Measurements from ENCODE around the gene CTNND1. TPM values are rescaled to one million over a fixed set of nuclear protein-coding genes. Genes with fewer than 3 reads are reported as not detected.
A peak's percentile ranks its signal among the peaks of the same experiment; 100 is the strongest.

The CTNND1 gene
- total and polyA plus RNA-seq, 2 experiments from 2014 or later = 39.1 to 136 TPM

DNA sequence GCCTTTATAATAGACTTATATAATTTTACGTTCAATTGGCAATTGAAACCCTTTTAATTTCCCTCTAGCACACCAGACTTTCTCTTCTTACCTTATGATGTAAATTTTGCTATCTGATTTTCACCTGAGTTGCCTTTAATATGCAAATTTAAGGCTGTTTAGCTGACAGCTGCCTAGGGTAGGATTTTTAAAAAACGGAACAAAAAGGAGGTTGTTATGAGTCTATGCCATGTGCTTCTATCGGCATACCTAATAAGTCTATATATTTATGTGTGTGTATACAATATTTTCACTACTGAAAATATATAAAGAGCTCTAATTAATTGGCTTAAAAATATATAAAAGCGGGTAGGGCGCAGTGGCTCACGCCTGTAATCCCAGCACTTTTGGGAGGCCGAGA is 32.1 kb upstream of the CTNND1 start:
- DNase-seq (ENCODE audit: low spot score) (no peak), ATAC-seq (no peak)
- Histone ChIP-seq H3K4me3 (peak overlapping the region; percentile 31; the same call in 1 of the 2 replicates), H4K20me1 (replicated peaks; ENCODE audit: insufficient read depth) (peaks cover 20% of the 10 kb centered on the region; the same call in 1 of the 2 replicates), H3K9me2 (ENCODE audit: insufficient read depth) (no peaks in the 10 kb centered on the region), H2AFZ (no peak overlapping the region), H3K4me2 (peak overlapping the region; percentile 69), H3K4me1 (ENCODE audit: insufficient read depth) (peaks cover 16% of the 10 kb centered on the region), H3K27me3 (ENCODE audit: insufficient read depth) (no peaks in the 10 kb centered on the region), H3F3A (replicated peaks; ENCODE audit: low read depth) (peaks cover 14% of the 10 kb centered on the region; the same call in 1 of the 2 replicates), H3K36me3 (ENCODE audit: insufficient read depth) (peaks cover 2% of the 10 kb centered on the region; the same call in 1 of the 2 replicates), H3K79me2 (replicated peaks; ENCODE audit: insufficient read depth) (peaks cover 98% of the 10 kb centered on the region), H3K27ac (ENCODE audit: low read depth) (peak overlapping the region; percentile 30; the same call in 1 of the 2 replicates)
- H3K27ac Mint-ChIP-seq = 0 out of 2 replicates have a peak overlapping the region, but pooled peaks have one; percentile 95
- peaks cover 18% of the 10 kb centered on the region; the same call in 2 of the 3 replicates for H3K36me3 Mint-ChIP-seq (ENCODE audit: low read depth)
- H3K9me3 Mint-ChIP-seq = no peaks in the 10 kb centered on the region
- H3K4me3 Mint-ChIP-seq = no peak overlapping the region; the same call in 2 of the 3 replicates
- TF ChIP-seq STAT1 (IDR thresholded peaks at IDR 0.05; ENCODE audit: unreplicated experiment) (no peak), POLR2AphosphoS5 (IDR thresholded peaks at IDR 0.05; ENCODE audit: low read depth) (no peak), NANOG (IDR thresholded peaks at IDR 0.05; ENCODE audit: borderline replicate concordance) (no peak), ZNF114 (CRISPR knock-in tag; IDR thresholded peaks at IDR 0.05) (no peak)
- TF ChIP-seq, protein P1, sequence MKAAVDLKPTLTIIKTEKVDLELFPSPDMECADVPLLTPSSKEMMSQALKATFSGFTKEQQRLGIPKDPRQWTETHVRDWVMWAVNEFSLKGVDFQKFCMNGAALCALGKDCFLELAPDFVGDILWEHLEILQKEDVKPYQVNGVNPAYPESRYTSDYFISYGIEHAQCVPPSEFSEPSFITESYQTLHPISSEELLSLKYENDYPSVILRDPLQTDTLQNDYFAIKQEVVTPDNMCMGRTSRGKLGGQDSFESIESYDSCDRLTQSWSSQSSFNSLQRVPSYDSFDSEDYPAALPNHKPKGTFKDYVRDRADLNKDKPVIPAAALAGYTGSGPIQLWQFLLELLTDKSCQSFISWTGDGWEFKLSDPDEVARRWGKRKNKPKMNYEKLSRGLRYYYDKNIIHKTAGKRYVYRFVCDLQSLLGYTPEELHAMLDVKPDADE (IDR thresholded peaks at IDR 0.05) = no peak
- TF ChIP-seq, protein P2, sequence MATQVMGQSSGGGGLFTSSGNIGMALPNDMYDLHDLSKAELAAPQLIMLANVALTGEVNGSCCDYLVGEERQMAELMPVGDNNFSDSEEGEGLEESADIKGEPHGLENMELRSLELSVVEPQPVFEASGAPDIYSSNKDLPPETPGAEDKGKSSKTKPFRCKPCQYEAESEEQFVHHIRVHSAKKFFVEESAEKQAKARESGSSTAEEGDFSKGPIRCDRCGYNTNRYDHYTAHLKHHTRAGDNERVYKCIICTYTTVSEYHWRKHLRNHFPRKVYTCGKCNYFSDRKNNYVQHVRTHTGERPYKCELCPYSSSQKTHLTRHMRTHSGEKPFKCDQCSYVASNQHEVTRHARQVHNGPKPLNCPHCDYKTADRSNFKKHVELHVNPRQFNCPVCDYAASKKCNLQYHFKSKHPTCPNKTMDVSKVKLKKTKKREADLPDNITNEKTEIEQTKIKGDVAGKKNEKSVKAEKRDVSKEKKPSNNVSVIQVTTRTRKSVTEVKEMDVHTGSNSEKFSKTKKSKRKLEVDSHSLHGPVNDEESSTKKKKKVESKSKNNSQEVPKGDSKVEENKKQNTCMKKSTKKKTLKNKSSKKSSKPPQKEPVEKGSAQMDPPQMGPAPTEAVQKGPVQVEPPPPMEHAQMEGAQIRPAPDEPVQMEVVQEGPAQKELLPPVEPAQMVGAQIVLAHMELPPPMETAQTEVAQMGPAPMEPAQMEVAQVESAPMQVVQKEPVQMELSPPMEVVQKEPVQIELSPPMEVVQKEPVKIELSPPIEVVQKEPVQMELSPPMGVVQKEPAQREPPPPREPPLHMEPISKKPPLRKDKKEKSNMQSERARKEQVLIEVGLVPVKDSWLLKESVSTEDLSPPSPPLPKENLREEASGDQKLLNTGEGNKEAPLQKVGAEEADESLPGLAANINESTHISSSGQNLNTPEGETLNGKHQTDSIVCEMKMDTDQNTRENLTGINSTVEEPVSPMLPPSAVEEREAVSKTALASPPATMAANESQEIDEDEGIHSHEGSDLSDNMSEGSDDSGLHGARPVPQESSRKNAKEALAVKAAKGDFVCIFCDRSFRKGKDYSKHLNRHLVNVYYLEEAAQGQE (IDR thresholded peaks at IDR 0.05; ENCODE audit: unreplicated experiment) = no peak
- TF ChIP-seq, protein P3, sequence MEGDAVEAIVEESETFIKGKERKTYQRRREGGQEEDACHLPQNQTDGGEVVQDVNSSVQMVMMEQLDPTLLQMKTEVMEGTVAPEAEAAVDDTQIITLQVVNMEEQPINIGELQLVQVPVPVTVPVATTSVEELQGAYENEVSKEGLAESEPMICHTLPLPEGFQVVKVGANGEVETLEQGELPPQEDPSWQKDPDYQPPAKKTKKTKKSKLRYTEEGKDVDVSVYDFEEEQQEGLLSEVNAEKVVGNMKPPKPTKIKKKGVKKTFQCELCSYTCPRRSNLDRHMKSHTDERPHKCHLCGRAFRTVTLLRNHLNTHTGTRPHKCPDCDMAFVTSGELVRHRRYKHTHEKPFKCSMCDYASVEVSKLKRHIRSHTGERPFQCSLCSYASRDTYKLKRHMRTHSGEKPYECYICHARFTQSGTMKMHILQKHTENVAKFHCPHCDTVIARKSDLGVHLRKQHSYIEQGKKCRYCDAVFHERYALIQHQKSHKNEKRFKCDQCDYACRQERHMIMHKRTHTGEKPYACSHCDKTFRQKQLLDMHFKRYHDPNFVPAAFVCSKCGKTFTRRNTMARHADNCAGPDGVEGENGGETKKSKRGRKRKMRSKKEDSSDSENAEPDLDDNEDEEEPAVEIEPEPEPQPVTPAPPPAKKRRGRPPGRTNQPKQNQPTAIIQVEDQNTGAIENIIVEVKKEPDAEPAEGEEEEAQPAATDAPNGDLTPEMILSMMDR (conservative IDR thresholded peaks at IDR 0.05; ENCODE audit: low read depth in 2 of 2) = no peak
- no peaks in the 10 kb centered on the region for H3K27me3 Mint-ChIP-seq (ENCODE audit: insufficient read depth, low read depth, poor library complexity)
- H3K4me1 Mint-ChIP-seq = peaks cover 27% of the 10 kb centered on the region

DNA sequence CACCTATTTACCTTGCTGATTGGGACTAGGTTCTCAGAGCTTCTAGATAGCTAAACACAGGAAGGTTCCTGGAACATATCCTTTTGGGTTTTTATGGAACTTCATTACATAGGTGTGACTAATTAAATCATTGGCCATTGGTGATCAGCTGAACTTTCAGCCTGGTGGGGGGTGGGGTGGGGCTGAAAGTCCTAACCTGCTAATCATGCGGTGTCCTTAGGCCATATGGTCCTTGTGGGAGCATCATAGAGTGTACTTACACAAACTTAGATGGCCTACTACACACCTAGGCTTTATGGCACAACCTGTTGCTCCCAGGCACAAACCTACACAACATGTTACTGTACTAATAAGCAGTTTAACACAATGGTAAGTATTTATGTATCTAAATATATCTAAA is 28.9 kb upstream of the CTNND1 start:
- no peak overlapping the region for H3K4me3 ChIP-seq
- H3K9me3 Mint-ChIP-seq = no peaks in the 10 kb centered on the region
- H3K36me3 ChIP-seq (ENCODE audit: insufficient read depth) = peaks cover 3% of the 10 kb centered on the region
- H3K27ac Mint-ChIP-seq = no peak overlapping the region
- no peak overlapping the region for H3K4me3 Mint-ChIP-seq
- no peak for ATAC-seq
- no peak overlapping the region for H3K4me2 ChIP-seq
- H3K79me2 ChIP-seq (replicated peaks; ENCODE audit: insufficient read depth) = peaks cover 84% of the 10 kb centered on the region
- H3K4me1 Mint-ChIP-seq = peaks cover 34% of the 10 kb centered on the region
- no peak overlapping the region for H2AFZ ChIP-seq
- DNase-seq (ENCODE audit: low spot score) = no peak
- no peaks in the 10 kb centered on the region for H3K9me2 ChIP-seq (ENCODE audit: insufficient read depth)
- H3K27me3 ChIP-seq (ENCODE audit: insufficient read depth) = no peaks in the 10 kb centered on the region
- no peaks in the 10 kb centered on the region for H3K27me3 Mint-ChIP-seq (ENCODE audit: insufficient read depth, low read depth, poor library complexity)
- H3F3A ChIP-seq (replicated peaks; ENCODE audit: low read depth) = peaks cover 13% of the 10 kb centered on the region; the same call in 1 of the 2 replicates
- H4K20me1 ChIP-seq (replicated peaks; ENCODE audit: insufficient read depth) = peaks cover 19% of the 10 kb centered on the region; the same call in 1 of the 2 replicates
- peaks cover 26% of the 10 kb centered on the region for H3K4me1 ChIP-seq (ENCODE audit: insufficient read depth)
- H3K36me3 Mint-ChIP-seq (ENCODE audit: low read depth) = peaks cover 20% of the 10 kb centered on the region; the same call in 2 of the 3 replicates
- no peak overlapping the region for H3K27ac ChIP-seq (ENCODE audit: low read depth)
- TF ChIP-seq EZH2 (IDR thresholded peaks at IDR 0.05; ENCODE audit: low read depth, unreplicated experiment) (no peak), POLR2AphosphoS5 (IDR thresholded peaks at IDR 0.05; ENCODE audit: low read depth) (no peak)
- TF ChIP-seq, protein P4, sequence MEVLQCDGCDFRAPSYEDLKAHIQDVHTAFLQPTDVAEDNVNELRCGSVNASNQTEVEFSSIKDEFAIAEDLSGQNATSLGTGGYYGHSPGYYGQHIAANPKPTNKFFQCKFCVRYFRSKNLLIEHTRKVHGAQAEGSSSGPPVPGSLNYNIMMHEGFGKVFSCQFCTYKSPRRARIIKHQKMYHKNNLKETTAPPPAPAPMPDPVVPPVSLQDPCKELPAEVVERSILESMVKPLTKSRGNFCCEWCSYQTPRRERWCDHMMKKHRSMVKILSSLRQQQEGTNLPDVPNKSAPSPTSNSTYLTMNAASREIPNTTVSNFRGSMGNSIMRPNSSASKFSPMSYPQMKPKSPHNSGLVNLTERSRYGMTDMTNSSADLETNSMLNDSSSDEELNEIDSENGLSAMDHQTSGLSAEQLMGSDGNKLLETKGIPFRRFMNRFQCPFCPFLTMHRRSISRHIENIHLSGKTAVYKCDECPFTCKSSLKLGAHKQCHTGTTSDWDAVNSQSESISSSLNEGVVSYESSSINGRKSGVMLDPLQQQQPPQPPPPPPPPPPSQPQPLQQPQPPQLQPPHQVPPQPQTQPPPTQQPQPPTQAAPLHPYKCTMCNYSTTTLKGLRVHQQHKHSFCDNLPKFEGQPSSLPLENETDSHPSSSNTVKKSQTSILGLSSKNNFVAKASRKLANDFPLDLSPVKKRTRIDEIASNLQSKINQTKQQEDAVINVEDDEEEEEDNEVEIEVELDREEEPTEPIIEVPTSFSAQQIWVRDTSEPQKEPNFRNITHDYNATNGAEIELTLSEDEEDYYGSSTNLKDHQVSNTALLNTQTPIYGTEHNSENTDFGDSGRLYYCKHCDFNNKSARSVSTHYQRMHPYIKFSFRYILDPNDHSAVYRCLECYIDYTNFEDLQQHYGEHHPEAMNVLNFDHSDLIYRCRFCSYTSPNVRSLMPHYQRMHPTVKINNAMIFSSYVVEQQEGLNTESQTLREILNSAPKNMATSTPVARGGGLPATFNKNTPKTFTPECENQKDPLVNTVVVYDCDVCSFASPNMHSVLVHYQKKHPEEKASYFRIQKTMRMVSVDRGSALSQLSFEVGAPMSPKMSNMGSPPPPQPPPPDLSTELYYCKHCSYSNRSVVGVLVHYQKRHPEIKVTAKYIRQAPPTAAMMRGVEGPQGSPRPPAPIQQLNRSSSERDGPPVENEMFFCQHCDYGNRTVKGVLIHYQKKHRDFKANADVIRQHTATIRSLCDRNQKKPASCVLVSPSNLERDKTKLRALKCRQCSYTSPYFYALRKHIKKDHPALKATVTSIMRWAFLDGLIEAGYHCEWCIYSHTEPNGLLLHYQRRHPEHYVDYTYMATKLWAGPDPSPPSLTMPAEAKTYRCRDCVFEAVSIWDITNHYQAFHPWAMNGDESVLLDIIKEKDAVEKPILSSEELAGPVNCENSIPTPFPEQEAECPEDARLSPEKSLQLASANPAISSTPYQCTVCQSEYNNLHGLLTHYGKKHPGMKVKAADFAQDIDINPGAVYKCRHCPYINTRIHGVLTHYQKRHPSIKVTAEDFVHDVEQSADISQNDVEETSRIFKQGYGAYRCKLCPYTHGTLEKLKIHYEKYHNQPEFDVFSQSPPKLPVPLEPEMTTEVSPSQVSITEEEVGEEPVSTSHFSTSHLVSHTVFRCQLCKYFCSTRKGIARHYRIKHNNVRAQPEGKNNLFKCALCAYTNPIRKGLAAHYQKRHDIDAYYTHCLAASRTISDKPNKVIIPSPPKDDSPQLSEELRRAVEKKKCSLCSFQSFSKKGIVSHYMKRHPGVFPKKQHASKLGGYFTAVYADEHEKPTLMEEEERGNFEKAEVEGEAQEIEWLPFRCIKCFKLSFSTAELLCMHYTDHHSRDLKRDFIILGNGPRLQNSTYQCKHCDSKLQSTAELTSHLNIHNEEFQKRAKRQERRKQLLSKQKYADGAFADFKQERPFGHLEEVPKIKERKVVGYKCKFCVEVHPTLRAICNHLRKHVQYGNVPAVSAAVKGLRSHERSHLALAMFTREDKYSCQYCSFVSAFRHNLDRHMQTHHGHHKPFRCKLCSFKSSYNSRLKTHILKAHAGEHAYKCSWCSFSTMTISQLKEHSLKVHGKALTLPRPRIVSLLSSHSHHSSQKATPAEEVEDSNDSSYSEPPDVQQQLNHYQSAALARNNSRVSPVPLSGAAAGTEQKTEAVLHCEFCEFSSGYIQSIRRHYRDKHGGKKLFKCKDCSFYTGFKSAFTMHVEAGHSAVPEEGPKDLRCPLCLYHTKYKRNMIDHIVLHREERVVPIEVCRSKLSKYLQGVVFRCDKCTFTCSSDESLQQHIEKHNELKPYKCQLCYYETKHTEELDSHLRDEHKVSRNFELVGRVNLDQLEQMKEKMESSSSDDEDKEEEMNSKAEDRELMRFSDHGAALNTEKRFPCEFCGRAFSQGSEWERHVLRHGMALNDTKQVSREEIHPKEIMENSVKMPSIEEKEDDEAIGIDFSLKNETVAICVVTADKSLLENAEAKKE (CRISPR knock-in tag; IDR thresholded peaks at IDR 0.05) = no peak

Data from GM23338 (cell line).